Cortex of kidney (tissue), 1 donor: Measurements from ENCODE around the gene UGT2B28.
"Not testable (repeated sequence)": the region's sequence is repeated elsewhere in the genome, so short reads cannot be mapped to it uniquely, and the experiment has no call there.

Source experiments
- DNase-seq: peaks from one replicate; lab custom pipeline; 2025; lab: John Stamatoyannopoulos, UW

The UGT2B28 gene

DNA sequence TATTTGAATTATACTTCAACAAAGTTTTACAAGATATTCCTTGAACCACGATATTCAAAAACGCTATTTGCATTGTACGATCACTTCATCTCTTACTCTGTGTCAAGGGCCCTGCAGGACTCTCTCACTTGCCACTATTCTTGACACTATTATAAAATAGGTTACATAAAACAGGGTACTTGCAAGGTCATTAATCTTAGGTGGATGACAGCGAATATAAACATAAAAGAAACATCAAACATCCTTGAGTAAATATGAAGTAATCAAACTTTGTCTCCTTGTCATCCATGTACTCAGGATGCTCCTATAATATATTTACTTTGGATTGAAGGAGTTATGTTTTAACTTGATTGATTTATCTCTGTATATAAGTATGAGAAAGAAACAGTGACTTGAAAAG lies at the start of gene UGT2B28:
Gene UGT2B28 (plus strand): TSS at position 395 of the 400 bp plus-strand sequence. CDS start 26 bp downstream, outside the sequence.
- not testable (repeated sequence) for DNase-seq

DNA sequence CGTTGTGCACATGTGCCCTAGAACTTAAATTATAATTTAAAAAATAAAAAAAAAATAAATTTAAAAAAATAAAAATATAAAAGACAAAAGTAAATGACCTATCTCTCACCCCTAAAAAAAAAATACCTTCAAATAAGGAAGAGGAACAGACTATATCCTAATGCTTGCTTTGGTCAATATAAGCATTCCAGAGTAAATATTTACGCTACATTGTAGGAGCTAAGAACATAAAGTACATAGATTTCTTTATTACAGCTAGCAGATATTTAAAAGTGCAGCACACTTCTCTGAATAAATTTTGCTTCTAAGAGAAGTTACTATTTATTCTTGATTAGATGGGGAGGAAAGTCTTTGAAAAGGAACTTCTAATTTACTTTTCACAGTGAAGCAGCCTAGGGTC lies 41.2 kb upstream of the UGT2B28 start:
- DNase-seq: no peak

DNA sequence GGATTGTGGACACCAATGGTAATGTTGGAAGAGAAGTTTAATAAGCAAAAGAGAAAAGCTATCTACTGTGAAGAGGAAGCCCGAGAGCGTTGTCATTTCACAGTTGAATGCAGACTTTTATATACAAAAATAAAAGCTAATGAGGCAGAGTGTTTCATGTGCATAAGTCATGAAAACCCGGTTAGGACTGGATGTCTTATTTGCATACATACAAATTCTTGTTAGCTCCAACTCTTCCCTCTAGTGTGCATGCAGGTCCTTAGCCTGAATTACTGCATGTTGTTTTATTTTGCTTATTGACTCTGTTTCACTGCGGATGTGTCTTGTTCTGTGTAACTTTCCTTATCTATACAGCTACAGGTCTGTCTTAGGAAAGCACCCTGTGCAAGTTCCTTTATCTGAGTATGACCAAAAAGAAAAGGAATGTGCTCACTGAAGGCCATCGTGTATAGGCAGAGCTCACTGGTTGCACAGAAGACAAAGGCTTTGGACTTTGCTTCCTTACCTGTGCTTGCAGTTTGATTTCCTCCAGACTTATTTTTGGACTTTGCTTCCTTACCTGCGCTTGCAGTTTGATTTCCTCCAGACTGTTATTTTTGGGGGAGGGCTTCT lies 40.6 kb upstream of the UGT2B28 start:
- no peak for DNase-seq

DNA sequence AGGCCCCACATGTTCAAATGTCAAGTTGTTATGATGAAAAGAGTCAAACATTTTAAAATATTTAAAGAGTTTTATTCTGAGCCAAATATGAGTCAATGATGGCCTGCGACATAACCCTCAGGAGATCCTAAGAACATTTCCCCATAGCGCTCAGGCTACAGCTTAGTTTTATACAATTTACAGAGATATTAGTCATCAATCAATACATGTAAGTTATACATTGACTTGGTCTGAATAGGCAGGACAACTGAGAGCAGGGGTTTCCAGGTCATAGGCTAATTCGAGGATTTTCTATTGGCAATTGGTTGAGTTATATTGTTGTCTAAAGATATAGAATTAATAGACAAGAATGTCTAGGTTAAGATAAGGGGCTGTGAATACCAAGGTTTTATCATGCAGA lies 39.5 kb upstream of the UGT2B28 start:
- DNase-seq: not testable (repeated sequence)

DNA sequence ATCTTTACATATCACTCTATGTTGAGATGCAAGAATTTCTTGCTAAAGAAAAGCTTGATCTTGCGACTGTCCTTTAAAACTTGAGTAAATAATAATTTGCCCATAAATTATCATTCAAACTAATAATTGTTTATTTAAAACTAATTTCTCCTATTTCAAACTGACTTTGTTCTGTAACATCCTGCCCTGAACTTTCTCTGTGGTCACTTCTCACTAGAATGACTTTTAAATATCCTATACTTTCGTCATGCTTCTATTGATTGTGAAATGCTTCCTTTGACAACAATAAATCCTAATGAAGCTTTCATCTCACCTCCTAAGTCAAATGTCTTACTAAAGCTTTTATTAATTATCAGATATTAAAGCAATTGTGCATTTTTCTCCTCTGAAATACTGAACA lies 38.5 kb upstream of the UGT2B28 start:
- not testable (repeated sequence) for DNase-seq

DNA sequence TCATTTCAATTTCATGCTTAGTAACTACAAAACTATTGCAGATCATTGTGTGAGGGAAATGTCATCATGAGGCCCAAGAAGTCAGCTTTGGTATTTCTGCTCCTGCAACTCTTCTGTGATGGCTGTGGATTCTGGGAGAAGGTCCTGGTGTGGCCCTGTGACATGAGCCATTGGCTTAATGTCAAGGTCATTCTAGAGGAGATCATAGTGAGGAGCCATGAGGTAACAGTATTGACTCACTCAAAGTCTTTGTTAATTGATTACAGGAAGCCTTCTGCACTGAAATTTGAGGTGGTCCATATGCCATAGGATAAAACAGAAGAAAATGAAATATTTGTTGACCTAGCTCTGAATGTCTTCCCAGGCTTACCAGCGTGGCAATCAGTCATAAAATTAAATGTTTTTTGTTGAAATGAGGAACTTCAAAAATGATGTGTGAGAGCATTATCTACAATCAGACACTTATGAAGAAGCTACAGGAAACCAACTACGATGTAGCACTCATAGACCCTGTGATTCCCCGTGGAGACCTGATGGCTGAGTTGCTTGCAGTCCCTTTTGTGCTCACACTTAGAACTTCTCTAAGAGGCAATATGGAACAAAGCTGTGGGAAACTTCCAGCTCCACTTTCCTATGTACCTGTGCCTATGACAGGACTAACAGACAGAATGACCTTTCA lies 37.6 kb upstream of the UGT2B28 start:
- not testable (repeated sequence) for DNase-seq

DNA sequence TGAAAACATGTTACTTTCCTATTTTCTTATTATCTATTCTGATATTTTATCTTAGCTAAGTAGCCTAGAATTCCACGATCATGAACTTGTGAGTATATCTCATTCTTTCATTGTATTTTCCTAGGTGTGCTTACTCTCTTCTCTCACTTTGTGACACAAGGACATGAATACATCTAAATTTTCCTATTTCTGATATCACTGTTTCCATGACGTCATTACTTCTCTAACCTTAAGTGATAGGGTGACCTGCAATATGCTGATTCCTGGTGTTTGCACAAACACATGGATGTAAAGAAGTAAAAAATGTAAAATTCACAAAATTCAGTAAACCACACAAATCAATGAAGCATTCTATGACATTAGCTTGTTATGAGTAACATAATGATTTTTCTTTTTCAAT lies 29.4 kb upstream of the UGT2B28 start:
- not testable (repeated sequence) for DNase-seq

DNA sequence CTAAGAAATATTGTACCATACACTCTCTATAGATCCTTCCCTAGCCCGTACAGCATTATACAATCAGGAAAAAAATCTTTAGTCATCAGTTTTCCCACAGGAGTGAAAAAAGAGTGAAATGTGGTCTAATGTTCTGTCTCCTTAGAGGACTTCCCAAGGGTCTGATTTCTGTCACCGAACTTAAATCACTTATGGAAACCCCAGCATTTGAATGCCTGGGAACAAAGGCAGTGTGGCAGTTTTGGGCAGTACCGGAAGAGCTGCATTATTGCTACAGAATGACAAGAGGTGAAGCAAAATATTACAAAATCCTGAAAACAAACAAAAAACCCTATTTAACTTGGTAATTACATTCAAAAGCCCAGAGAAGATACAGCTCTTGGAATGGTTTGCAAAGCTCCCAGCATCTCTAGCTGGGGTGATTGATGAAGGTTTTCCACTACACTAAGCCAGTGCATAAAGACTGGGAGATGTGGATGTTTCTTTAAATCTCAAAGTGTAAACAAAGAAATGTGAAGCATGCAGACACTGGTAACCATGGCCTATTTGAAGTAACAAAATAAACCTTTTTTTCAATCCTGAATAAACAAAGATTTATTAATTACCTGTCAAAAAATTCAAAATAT lies 27.0 kb upstream of the UGT2B28 start:
- DNase-seq: not testable (repeated sequence)

DNA sequence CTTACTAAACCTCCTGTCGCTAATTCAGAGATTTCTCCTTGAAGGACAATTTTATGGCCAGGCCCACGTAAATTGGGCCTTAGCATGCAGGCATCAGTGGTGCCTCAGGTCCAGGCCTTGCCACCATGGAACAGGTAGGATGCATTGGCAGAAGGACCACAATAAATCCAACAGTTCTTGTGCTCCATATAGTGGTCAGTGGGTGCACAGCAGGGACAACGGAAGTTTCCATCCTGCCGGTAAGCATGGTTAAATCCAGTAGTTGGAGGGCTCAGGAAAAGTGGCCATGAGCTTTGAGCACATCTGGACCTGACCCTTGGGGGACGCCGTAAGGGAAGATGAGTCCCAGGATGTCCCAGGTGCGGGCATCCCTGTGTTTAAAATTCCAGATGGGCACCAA lies 11.7 kb upstream of the UGT2B28 start:
- not testable (repeated sequence) for DNase-seq

DNA sequence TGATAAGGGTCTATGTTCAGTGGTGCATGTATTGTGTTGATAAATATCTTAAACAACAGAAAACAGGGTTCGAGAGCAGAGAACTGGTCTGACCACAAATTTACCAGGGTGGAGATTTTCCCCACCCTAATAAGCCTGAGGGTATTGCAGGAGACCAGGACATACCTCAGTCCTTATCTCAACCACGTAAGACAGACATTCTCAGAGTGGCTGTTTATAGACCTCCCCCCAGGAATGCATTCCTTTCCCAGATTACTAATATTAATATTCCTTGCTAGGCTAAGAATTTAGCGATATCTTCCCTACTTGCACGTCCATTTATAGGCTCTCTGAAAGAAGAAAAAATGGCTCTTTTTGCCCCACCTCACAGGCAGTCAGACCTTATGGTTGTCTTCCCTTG lies 16.1 kb downstream of the UGT2B28 start:
- DNase-seq: not testable (repeated sequence)

DNA sequence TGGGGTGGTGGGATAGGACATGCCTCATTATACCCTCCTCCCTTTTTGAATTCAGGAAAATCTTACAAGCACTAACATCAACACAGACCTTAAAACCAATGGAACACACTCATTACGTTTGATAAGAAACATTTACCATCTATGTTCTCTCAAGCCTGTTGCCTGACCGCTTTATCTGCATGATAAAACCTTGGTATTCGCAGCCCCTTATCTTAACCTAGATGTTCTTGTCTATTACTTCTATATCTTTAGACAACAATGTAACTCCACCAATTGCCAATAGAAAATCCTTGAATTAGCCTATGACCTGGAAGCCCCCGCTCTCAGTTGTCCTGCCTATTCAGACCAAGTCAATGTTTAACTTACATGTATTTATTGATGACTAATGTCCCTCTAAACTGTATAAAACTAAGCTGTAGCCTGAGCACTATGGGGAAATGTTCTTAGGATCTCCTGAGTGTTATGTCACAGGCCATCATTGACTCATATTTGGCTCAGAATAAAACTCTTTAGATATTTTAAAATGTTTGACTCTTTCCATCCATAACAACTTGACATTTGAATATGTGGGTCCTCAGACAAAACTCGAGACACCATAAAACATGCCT lies 28.3 kb downstream of the UGT2B28 start:
- not testable (repeated sequence) for DNase-seq

DNA sequence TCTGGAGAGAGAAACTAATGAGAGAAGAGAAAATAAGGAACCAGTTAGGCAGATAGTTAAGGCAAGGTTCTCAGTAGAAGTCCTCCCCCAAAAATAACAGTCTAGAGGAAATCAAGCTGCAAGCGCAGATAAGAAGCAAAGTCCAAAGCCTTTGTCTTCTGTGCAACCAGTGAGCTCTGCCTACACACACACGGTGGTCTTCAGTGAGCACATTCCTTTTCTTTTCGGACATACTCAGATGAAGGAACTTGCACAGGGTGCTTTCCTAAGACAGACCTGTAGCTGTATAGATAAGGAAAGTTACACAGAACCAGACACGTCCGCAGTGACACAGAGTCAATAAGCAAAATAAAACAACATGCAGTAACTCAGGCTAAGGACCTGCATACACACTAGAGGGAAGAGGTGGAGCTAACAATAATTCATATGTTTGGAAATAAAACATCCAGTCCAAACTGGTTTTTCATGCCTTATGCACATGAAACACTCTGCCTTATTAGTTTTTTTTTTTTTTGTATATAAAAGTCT lies 29.3 kb downstream of the UGT2B28 start:
- DNase-seq: not testable (repeated sequence)

DNA sequence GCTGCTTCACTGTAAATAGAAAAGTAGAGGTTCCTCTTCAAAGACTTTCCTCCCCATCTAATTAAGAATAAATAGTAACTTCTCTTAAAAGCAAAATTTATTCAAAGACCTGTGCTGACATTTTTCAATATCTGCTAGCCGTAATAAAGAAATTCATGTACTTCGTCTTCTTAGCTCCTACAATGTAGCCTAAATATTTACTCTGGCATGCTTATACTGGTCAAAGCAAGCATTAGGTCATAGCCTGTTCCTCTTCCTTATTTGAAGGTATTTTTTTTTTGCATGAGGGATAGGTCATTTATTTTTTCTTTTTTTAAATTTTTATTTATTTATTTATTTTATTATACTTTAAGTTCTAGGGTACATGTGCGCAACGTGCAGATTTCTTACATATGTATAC lies 30.0 kb downstream of the UGT2B28 start:
- not testable (repeated sequence) for DNase-seq

DNA sequence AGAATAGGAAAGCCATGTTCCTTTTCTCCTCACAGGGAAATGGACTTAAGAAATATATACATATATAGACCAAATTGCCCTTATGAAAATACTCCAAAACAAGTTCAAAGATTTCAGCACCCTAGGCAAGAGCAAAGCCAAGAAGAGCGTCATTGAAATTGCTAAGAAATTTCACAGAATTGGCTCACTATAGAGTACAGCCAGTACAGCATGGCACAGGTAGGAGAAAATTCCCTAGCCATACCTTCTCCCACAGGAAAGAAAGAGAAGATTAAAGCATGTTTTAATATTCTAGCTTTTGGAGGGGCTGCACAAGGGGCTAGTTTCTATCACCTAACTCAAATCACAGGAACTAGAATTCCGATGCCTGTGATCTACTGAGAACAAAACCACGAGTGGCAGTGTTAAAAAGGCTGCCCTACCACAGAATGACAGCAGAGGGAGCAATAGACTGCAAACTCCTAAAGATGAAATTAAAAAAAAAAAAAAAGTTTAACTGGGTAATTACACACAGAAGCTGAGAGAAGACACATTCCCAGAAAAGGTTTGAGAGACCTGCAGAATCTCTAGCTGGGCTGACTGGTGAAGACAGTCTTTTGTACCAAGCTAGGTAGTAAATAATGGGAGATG lies 37.5 kb downstream of the UGT2B28 start:
- DNase-seq: not testable (repeated sequence)

DNA sequence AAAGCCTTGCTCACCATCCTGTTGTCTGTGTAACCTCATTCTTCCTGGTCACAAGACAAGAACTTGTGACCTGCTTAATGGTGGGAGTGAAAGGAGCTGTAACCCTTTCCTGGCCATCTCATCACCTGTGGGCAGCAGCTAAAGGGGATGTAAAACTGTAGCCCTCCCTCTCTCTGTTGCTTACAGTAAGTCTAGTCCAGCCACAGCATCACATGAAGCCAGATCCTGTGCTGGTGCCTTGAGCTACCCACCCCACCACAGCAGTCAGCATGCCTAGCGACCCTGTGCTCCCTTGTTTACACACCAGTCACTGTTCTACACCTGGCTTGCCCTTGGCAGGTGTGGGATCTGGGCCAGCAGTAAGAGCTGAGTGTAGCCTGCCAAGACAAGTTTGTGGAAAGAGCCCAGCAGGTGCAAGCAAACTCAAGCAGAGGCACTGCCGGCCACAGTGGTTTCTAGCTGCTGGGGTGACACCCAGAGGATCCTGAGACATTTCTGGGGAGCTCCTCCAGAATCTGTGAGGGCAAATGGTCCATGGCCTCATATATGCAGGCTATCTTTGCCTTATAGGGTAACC lies 41.0 kb downstream of the UGT2B28 start:
- no peak for DNase-seq

DNA sequence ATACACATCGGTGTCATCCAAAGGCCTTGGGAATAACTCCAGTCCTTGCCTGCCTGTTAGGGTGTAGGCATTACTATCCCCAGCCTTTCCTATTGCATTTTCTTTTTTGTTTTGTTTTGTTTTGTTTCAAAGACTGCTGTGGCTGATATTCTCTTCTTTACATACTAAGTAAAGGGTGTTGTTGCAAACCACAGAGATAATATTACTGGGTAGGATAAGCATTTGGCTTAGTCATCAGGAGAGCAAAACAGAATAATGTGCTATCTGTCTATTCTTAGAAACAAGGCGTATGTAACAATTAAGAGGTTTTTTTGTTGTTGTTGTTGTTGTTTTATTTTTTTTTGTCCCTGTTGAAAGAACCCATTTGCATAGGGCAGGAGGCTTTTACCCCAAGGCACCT lies 41.8 kb downstream of the UGT2B28 start:
- DNase-seq: no peak

DNA sequence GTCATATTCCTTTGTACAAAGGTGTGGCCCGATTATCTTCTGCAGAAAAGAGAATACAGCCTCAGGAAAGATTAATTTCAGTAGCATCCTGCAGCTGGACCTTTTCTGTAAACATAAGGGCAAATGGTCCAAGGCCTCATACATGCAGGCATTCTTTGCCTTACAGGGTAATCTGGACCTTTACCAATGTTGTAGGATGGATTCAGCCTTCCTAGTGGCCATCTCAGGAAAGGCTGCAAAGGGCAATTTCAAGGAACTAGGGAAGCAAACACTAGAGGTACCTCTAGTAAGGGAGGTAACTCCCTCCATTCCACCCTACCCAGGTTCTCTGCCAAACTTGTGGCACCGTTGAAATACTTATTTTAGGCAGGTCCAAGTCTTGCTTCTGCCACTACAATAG lies 43.0 kb downstream of the UGT2B28 start:
- DNase-seq: no peak

DNA sequence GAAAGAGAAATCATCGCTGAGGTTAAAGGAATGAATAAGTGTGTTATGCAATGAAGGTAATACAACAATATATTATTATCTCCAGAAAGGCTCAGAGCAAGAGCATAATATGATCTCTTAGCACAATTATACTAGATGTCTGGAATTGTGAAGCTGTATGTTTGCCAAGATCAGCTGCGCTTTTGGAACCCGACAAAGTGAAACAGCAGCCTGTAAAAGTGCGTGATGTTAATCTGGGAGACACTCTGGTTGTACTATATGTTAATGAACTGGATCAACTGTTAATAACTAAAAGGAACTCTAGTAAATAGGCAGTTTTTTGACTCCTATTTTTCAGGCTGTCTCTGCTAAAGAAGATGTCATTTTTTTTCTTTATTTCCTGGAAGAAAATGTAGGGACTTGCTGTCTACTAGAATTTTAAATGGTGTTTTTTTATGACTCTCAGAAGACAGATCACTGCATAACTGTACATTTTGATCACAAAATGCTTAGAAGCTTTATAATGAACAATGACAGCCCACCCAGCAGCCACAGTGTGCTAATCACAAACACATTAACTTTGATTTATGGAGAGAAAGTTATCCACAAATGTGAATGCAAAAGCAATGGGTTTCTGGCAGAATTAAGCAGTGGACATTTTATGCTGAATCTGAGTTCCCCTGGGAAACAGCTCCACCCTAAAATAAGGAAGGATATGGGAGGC lies 50.2 kb downstream of the UGT2B28 start:
- no peak for DNase-seq

DNA sequence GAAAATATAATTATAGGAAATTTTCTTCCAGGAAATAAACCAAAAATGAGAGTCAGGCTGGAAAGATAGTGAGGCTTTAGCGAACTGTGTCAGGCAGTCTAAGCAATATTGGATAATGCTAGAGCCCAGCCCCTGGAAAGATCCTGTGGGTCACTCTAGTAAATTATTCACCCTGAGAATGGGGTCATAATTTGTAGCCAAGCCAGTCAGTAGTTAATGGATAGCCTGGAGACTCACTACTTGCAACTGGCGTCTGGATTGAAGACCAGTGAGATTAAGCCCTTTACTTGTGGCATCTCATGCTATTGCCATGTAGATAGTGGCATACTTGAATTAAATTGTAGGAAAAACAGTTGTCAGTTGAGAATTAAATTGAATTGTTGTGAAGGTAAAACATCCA lies 51.0 kb downstream of the UGT2B28 start:
- not testable (repeated sequence) for DNase-seq

DNA sequence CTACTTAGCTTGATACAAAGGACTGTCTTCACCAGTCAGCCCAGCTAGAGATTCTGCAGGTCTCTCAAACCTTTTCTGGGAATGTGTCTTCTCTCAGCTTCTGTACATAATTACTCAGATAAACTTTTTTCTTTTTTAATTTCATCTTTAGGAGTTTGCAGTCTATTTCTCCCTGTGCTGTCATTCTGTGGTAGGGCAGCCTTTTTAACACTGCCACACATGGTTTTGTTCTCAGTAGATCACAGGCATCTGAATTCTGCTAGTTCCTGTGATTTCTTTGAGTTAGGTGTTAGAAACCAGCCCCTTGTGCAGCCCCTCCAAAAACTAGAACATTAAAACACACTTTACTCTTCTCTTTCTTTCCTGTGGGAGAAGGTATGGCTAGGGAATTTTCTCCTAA lies 55.2 kb downstream of the UGT2B28 start:
- DNase-seq: not testable (repeated sequence)

DNA sequence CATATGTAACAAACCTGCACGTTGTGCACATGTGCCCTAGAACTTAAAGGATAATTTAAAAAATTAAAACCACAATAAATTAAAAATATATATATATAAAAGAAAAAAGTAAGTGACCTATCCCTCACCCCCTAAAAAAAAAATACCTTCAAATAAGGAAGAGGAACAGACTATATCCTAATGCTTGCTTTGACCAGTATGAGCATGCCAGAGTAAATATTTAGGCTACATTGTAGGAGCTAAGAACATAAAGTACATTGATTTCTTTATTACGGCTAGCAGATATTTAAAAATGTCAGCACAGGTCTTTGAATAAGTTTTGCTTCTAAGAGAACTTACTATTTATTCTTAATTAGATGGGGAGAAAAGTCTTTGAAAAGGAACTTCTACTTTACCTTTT lies 62.8 kb downstream of the UGT2B28 start:
- not testable (repeated sequence) for DNase-seq
